Measurements from ENCODE around the gene RUNX1.

The RUNX1 gene

GRCh38 chr21:35021546-35021945, 27.6 kb downstream of the RUNX1 start:
- no peak for DNase-seq (ENCODE audit: low read depth)
- H3K4me3 ChIP-seq (ENCODE audit: low read depth, low read length), result no peak overlapping the region
- TF ChIP-seq POLR2A (IDR thresholded peaks at IDR 0.05; ENCODE audit: extremely low read depth, insufficient read length) (no peak), MAX (IDR thresholded peaks at IDR 0.05; ENCODE audit: low read depth, low read length) (no peak), CTCF (IDR thresholded peaks at IDR 0.05; ENCODE audit: low read depth, low read length) (no peak), MYC (IDR thresholded peaks at IDR 0.05; ENCODE audit: low read depth, low read length) (no peak)

GRCh38 chr21:35020902-35021301, 28.2 kb downstream of the RUNX1 start:
- H3K4me3 ChIP-seq (ENCODE audit: low read depth, low read length), result no peak overlapping the region
- no peak for TF ChIP-seq CTCF (IDR thresholded peaks at IDR 0.05; ENCODE audit: low read depth, low read length)
- no peak for TF ChIP-seq POLR2A (IDR thresholded peaks at IDR 0.05; ENCODE audit: extremely low read depth, insufficient read length)
- DNase-seq (ENCODE audit: low read depth), result no peak

- TF ChIP-seq MAX (IDR thresholded peaks at IDR 0.05; ENCODE audit: low read depth, low read length) (no peak), MYC (IDR thresholded peaks at IDR 0.05; ENCODE audit: low read depth, low read length) (no peak), CTCF (IDR thresholded peaks at IDR 0.05; ENCODE audit: low read depth, low read length) (no peak), POLR2A (IDR thresholded peaks at IDR 0.05; ENCODE audit: extremely low read depth, insufficient read length) (no peak)
- no peak for DNase-seq (ENCODE audit: low read depth)
- H3K4me3 ChIP-seq (ENCODE audit: low read depth, low read length), result no peak overlapping the region
These were observed 28.7 kb downstream of the RUNX1 start for GRCh38 chr21:35020436-35020835.

GRCh38 chr21:35019631-35020032, 29.5 kb downstream of the RUNX1 start:
- TF ChIP-seq MAX (IDR thresholded peaks at IDR 0.05; ENCODE audit: low read depth, low read length) (no peak), POLR2A (IDR thresholded peaks at IDR 0.05; ENCODE audit: extremely low read depth, insufficient read length) (no peak), CTCF (IDR thresholded peaks at IDR 0.05; ENCODE audit: low read depth, low read length) (no peak), MYC (IDR thresholded peaks at IDR 0.05; ENCODE audit: low read depth, low read length) (no peak)
- DNase-seq (ENCODE audit: low read depth), result no peak
- no peak overlapping the region for H3K4me3 ChIP-seq (ENCODE audit: low read depth, low read length)

GRCh38 chr21:35017256-35017655, 31.8 kb downstream of the RUNX1 start:
- TF ChIP-seq CTCF (IDR thresholded peaks at IDR 0.05; ENCODE audit: low read depth, low read length) (no peak), MYC (IDR thresholded peaks at IDR 0.05; ENCODE audit: low read depth, low read length) (no peak), POLR2A (IDR thresholded peaks at IDR 0.05; ENCODE audit: extremely low read depth, insufficient read length) (no peak)
- no peak for DNase-seq (ENCODE audit: low read depth)

GRCh38 chr21:35016517-35017188, 32.4 kb downstream of the RUNX1 start:
- TF ChIP-seq MYC (IDR thresholded peaks at IDR 0.05; ENCODE audit: low read depth, low read length), result no peak
- TF ChIP-seq CTCF (IDR thresholded peaks at IDR 0.05; ENCODE audit: low read depth, low read length), result no peak
- TF ChIP-seq POLR2A (IDR thresholded peaks at IDR 0.05; ENCODE audit: extremely low read depth, insufficient read length), result no peak
- no peak for TF ChIP-seq MAX (IDR thresholded peaks at IDR 0.05; ENCODE audit: low read depth, low read length)
- DNase-seq (ENCODE audit: low read depth), result no peak
- no peak overlapping the region for H3K4me3 ChIP-seq (ENCODE audit: low read depth, low read length)

More at GRCh38 chr21:35017256-35017655, 31.8 kb downstream of the RUNX1 start:
- no peak overlapping the region for H3K4me3 ChIP-seq (ENCODE audit: low read depth, low read length)
